GM18520 (cell line): ENCODE data around the gene SOBP.

Experiments
- ATAC-seq: cut with Tn5 transposase; IDR thresholded peaks from one replicate; pipeline ENCODE4 v1.9.1; 2021; ENCODE audit not compliant: unreplicated experiment

The SOBP gene

GRCh38 chr6:107636486-107636885, 146.6 kb downstream of the SOBP start:
- no peak for ATAC-seq

DNA sequence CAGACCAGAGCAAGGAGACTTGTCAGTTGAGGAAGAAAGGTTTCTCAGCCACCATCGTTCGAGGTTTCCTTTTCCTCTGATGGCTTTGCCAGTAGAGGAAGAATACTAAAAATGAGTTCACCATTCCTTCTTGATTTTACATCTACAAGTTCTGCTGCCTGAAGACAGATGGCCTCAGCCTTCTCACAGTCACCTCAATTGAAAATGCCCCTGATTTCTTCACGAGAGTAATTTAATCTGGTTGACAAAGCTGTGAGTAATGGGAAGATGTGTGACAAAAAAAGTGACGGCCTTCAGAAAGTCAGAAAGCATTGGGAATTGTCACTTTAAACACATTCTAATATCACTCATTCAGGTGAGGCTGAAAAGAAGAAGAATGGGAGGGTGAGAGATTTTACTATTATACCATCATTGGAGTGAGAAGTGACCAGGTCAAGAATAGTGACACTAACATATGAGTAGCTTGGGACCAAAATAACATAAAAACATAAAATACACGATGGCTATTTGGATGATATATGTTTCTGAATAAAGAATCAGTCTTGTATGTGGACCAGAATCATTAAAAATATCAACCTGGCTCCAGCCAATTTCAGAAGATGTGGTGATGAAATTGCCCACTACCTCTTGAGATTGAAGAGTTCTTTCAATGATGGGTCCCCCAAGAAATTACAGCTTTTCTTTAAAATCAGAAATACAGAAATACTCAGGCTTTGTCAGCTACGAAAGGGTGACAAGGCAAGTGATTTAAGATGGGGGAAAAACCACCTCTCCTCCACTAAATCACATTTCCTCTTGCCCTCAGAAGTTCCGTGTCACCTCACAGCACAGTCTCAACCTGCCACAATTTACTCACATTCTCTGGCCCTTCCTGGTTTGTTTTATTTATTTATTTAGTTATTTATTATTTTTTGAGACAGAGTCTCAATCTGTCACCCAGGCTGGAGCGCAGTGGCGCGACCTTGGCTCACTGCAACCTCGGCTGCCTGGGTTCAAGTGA, 147.7 kb downstream of the SOBP start:
- no peak for ATAC-seq

GRCh38 chr6:107638493-107638892, 148.6 kb downstream of the SOBP start:
- ATAC-seq, result no peak

DNA sequence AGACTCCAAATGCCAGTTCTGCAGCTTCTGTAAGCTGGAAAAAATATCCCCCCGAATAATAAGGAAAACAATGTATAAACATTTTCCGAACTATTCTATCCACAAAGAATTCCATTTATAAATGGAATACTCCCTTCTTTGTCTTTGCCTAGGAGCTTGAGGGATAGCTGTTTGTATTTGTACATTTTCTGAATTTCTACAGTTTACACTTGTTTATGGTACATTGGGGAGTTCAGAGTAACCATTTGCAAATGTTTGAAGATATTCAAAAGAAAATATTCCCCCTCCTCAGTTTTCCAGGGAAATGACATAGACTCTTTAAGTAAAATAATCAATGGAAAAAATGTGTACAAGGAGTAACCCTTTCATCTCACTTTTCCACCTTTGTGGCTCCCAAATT, 149.6 kb downstream of the SOBP start:
- ATAC-seq, result no peak

GRCh38 chr6:107641071-107641470, 151.2 kb downstream of the SOBP start:
- ATAC-seq, result no peak

- ATAC-seq, result no peak
These were observed 151.6 kb downstream of the SOBP start for GRCh38 chr6:107641500-107641941.

DNA sequence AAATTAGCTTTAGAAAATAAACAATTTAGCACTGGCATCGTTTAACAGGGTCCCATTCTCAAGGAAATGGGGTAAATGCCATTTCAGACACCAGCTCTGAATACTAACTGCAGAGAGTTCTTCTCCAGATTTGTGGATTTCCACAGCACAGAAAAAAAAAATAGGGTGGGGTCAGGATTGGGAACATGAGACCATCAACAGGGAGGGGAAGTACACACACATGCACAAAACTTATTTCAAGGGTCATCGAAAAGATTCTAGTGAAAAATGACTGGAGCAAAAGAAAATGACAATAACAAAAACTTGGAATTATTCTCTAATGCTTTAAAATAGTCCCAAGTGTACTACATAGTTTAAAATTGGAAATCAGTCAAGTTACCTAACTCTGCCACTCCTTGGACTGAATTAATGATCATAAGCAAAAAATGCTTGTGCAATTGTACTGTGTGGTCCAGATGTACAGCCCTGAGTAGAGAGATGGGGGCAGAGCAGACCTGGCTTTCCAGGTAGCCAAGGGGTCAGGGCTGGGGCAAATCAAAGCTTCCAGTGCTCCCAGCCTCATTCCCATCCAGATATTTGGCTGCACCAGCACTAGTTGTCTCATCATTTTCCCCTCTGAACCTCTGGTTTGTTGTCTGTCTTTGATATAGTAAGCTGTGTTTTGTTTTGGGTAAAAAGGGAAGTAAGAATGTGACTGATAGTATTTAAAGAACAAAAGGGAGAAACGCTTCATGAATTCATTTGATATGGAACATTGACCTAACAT, 152.4 kb downstream of the SOBP start:
- no peak for ATAC-seq

GRCh38 chr6:107642861-107643328, 153.0 kb downstream of the SOBP start:
- no peak for ATAC-seq

DNA sequence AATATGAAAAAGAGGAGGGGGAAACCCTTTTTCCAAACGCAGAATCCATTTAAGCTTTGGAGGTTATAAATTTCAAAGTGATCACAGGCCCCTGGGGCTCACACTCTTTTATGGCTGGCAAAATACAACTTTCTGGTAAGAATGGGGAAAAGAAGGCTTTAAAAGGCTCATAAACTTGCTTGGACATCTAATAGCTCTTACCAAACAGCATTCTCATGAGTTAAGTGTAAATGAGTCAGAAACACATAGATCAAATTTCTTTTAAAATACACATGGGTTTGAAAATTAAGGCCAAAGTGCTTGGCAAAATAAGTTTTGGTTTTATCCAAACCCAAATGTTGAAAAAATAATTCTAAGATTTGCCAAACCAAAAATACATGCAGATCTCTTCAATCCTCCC, 154.6 kb downstream of the SOBP start:
- ATAC-seq, result no peak

GRCh38 chr6:107645740-107646139, 155.8 kb downstream of the SOBP start:
- no peak for ATAC-seq

DNA sequence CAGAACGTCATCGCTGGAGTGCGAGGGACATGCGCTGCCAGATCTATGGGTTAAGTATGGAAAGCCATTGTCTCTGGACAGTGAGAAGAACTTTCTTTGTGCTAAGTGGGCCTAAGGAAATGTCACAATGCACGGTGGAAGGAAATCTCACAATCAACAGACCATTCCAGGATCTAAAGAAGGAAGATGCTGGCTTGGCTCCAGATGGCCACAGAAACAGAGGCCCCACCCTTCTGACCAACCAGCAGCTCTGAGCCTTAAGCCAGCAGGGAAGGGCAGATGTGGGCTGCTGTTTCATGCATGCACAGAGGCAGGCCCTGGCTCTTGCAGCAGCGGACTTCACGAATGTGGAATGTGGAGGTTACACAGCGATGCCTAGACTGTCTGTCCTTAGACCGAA, 156.3 kb downstream of the SOBP start:
- no peak for ATAC-seq

- no peak for ATAC-seq
These were observed 157.0 kb downstream of the SOBP start for GRCh38 chr6:107646776-107647438.

GRCh38 chr6:107647439-107647948, 157.6 kb downstream of the SOBP start:
- no peak for ATAC-seq

DNA sequence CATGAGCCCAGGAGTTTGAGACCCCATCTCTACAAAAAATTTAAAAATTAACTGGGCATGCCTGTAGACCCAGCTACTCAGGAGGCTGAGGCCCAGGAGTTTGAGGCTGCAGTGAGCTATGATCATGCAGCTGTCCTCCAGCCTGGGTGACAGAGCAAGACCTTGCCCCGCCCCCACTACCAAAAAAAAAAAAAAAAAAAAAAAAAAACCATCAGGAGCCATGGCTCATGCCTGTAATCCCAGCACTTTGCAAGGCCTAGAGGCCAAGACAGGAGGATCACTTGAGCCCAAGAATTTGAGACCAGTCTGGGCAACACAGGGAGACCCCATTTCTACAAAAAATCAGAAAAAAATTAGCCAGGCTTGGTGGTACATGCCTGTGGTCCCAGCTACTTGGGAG, 159.1 kb downstream of the SOBP start:
- no peak for ATAC-seq

- no peak for ATAC-seq
These were observed 162.7 kb downstream of the SOBP start for GRCh38 chr6:107652526-107653182.

DNA sequence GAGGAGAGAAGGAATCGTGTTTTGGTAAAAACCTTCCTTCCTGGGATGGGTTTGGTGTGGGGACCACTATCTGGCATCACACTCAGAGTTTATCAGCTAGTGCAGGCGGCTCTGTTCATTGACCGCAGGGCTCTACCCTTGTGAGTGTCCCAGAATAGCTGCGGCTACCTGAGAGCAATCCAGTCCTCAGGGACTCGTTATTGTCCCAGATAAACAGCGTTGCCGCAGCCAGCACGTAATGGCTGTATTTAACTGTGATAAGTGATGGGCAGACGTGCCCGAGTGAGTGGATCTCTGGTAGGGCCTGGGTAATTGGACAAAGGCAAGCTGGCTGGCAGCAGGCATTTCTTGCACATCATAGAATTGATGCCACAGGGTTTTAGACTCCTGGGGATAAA, 163.3 kb downstream of the SOBP start:
- no peak for ATAC-seq

DNA sequence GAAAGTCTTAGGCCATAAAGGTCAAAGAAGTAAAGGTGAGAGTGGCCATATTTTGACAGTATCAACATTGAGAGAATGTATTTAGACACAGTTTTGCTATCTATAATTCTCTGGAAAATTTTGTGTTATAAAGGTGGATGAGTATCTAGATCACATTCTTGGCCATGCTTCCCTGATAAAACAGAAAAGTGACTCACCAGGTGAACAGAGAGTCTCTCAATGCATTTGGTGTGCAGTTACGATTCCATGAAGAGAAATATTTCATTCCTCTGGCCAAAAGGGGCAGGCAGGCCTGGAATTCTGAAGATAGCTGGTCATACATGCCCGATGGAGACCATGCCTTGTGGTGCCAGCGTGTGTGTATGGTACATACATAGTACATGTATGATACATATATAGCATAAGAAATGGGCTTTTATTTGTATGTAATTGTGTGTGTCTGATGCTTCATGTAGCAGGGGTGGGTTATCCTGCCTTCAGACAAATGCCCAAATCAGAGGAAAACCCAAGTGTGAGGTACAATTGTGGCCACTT, 164.0 kb downstream of the SOBP start:
- ATAC-seq, result no peak

DNA sequence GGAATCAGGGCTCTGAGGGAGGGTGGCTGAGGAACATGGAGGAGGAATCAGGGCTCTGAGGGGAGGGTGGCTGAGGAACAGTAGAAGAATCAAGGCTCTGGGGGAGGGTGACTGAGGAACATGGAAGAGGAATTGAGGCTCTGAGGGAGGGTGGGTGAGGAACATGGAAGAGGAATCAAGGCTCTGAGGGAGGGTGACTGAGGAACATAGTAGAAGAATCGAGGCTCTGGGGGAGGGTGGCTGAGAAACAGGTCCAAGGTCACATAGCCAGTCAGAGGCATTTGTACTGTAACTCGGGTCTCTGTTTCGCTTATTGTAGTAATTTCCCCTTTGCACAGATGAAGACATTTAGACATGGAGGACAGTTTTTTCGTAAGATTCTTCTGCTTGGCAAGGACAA, 164.8 kb downstream of the SOBP start:
- no peak for ATAC-seq

GRCh38 chr6:107655245-107655644, 165.3 kb downstream of the SOBP start:
- no peak for ATAC-seq

DNA sequence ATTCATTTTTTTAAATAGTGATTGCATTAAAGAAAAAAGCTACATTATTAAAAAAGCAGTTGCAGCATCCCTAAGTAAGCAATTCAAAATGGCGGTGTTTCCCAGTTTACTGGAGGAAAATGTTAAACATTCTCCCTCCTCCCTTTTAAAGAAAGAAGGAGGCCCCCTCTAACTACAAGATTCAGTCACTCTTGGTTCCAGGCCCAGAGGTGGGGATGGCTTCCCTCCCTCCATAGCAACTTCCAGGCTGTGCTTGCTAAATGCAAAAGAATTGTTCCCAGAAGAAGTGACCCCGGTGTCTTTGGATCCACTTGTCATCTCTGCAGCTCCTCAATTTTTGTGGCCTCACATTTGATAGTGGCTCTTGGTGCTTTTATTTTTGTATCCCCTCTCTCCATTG, 165.9 kb downstream of the SOBP start:
- no peak for ATAC-seq
